Prostate gland (tissue), 2 donors: ENCODE measurements around the gene NIPA2.

Experiments used
- POLR2A ChIP-seq: fragments of 450-650 bp; IDR thresholded peaks from one replicate; pipeline ENCODE4 v1.6.1; 2016; ENCODE audit warnings: antibody characterized with exemption, mild to moderate bottlenecking
- TF ChIP-seq, protein P1 (sequence below), 4 experiments: fragments of 200-600 bp in 2 of 4; fragments of 450-650 bp in 2 of 4; sonication (generic) in 2 of 4; IDR thresholded peaks; 1 replicate in 3 of 4; 2 replicates in 1 of 4; pipeline ENCODE4 v1.5.1; 2016 to 2019; ENCODE audit warnings: antibody characterized with exemption in 4 of 4, mild to moderate bottlenecking in 2 of 4, moderate library complexity in 2 of 4

DNA sequence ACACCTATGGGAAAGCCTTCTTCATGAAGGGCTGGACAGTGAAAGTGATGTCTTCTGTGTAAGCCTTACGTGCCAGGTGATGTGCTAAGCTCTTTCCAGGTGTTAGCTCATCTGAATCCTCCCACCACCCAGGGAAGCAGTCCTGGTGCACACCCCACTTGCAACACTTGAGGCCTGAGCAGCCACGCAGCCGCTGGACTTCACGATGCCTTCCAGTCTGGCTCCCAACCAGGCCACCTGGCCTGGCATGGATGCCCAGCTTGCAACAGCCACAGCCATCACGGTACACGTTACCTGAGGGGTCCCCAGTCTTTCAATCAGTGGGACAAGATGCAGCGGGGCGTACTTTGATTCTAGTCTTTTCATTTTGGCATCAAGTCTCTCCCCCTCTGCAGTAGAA is 35.8 kb downstream of the NIPA2 start:
- TF ChIP-seq, protein P1, sequence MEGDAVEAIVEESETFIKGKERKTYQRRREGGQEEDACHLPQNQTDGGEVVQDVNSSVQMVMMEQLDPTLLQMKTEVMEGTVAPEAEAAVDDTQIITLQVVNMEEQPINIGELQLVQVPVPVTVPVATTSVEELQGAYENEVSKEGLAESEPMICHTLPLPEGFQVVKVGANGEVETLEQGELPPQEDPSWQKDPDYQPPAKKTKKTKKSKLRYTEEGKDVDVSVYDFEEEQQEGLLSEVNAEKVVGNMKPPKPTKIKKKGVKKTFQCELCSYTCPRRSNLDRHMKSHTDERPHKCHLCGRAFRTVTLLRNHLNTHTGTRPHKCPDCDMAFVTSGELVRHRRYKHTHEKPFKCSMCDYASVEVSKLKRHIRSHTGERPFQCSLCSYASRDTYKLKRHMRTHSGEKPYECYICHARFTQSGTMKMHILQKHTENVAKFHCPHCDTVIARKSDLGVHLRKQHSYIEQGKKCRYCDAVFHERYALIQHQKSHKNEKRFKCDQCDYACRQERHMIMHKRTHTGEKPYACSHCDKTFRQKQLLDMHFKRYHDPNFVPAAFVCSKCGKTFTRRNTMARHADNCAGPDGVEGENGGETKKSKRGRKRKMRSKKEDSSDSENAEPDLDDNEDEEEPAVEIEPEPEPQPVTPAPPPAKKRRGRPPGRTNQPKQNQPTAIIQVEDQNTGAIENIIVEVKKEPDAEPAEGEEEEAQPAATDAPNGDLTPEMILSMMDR (IDR thresholded peaks at IDR 0.05): no peak
- no peak for TF ChIP-seq POLR2A
